Activated CD4-positive, alpha-beta T cell treated with anti-CD3 and anti-CD28 coated beads, Interleukin-2, amount 50 U/mL, for 1 hour (primary cell): ENCODE measurements around the gene LSS.

ENCODE experiments used
- DNase-seq: peaks from one replicate; pipeline ENCODE4 v3.0.0-alpha.2; 2020

LSS gene

GRCh38 chr21:46228345-46229051 lies at the start of gene LSS:
LSS (minus strand) TSS chr21:46228774; CDS start chr21:46228745, 29 bp downstream.
- peak; percentile 98 for DNase-seq

DNA sequence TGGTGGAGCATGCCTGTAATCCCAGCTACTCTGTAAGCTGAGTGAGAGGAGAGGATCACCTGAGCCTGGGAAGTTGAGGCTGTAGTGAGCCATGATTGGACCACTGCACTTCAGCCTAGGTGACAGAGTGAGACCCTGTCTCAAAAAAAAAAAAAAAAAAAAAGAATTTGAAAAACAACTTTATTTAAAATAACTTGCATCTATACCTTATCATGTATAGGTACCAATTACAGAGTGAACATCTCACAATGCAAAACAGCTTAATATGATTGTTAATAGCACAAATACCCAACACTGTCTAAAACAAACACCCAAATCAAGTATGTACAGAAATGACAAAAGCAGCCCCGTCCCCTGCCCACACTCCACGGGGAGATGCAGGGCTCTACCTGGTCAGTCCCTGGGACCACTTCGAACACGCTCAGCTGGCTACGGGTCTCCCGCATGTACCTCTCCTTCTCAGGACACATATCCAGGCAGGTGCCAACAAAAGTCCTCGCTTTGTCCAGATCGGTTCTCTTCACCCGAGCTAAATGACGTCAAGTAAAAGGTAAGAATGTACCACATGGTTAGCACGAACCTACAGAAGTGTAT lies 46.3 kb upstream of the LSS start:
- no peak for DNase-seq

GRCh38 chr21:46273341-46273740 lies 44.8 kb upstream of the LSS start:
- no peak for DNase-seq

DNA sequence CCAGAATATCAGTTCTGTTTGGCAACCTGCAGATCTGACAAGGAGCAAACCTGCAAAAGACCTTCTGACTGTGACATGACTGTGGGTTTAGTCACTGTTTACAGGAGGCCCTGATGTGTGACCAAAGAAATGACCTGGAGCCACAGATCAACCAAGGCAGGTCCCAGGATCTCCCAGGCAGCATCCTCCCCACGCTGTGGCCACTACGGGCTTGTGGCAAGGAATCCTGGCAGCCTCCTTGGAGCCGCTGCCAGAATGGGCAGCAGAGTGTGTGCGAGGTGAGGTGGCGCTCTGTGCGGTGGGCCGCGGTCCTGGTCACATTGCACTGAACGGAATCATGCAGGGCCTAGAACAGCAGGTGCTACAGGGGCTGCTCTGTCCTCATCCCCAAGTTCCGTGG lies 40.9 kb upstream of the LSS start:
- no peak for DNase-seq

DNA sequence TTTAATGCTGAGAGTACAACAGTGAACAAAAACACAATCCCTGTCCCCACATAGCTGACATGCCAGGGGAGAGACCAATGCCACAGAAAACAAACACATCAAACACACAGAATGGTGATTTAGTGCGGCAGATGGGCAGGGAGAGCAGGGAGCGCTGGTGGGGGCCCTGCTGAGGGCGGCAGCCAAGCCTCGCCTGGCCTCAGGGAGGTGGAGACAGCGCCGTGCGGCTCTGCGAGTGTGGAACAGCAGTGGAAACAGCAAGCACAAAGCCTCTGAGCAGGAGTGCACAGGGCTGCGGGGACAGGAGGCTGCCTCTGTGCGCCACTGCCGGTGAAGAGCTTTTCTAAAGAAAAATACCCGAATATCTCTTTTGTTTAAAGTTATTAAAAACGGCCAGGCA lies 39.8 kb upstream of the LSS start:
- no peak for DNase-seq

DNA sequence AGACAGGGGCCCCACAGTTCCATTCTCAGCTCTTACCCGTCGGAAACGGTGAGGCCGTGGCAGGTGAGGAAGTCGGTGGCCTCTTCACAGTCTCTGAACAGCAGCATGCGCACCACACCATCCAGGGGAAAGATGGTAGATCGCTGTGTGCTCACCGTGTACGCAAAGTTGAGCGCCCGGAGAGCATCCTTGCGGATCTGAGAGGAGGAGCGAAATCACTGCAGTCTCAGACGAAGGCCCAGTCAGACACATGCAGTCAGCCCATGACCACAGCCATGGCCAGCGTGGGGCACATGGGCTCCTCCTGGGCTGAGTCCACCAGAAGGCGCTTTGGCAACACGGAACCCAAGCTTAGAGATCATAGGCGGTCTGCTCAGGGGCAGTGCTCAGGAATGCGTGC lies 38.4 kb upstream of the LSS start:
- no peak for DNase-seq

DNA sequence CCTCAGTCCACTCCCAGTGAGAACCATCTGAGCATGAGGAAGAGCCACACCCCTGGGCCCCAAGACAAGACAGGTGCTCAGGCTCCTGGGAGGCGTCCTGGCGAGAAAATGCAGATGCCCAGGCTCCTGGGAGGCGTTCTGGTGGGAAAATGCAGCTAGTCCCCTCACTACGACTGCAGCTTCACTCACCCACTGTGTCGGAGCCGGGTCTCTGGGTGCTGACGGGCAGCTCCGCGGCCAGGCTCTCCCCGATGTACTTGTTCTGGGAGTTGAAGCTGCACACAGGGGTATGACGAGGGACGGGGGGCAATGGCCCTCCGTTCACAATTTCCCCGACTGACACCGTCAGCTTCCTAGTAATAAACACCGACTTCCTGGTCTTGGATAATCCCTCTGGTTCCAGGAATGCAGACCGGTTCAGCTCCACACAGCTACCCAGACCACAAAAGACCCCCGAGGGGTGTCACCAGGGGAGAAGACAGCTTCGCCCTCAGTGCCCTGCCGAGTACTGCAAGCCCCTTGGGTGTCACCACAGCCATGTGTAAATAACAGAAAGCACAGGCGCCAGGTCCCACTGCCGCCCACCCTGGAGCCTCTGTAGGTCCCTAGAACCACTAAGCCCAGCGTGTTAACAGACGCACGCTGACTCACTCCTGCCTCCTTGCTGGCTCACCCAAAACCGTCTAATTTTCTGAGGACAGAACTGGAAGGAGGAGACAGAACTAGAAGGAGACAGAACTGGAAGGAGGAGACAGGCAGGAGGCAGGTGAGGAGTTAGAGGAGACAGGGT lies 37.4 kb upstream of the LSS start:
- DNase-seq: no peak

DNA sequence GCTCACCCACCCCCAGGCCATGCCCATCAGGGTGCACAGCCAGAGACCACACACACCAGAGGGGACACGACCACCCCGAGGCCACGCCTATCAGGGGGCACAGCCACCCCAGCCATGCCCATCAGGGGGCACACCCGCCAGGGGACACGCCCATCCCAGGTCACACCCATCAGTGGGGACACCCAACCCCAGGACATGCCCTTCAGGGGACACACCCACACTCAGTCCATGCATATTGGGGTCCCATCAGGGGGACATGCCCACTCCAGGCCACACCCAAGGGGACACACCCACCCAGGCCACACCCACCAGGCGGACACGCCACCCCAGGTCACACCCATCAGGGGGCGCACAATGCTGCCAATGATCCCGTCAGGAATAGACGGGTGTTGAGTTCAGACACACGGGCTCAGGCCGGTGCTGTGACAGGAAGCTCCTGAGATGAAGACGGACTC lies 36.1 kb upstream of the LSS start:
- DNase-seq: no peak

DNA sequence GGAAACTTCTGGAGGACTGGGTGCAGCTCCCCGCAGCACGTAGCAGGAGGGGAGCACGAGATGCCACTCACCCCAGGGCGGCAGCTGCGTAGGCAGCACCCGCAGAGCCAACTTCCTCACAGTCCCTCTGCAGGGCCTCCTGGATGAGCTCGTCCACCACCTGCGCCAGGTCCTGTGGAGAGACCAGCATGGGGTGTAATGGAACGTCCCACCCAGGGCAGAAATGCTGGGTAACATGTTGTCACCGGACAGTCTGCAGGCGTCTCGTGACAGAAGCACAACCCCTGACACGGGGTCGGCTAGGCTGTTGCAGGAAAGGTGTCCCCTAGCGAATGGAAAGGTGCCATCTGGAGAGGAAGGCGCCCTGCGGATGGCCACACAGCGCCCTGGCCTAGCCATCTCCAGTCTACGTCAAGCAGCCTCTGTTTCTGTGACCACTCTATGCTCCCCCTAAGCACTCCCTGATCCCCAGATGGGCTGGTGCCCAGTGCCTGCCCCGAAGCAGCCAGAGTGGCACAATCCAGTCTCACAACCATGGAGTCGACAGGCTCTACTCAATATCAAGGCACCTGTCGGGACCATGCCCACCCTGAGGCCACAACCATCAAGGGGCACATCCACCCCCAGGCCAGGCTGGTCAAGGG lies 35.6 kb upstream of the LSS start:
- DNase-seq: no peak

DNA sequence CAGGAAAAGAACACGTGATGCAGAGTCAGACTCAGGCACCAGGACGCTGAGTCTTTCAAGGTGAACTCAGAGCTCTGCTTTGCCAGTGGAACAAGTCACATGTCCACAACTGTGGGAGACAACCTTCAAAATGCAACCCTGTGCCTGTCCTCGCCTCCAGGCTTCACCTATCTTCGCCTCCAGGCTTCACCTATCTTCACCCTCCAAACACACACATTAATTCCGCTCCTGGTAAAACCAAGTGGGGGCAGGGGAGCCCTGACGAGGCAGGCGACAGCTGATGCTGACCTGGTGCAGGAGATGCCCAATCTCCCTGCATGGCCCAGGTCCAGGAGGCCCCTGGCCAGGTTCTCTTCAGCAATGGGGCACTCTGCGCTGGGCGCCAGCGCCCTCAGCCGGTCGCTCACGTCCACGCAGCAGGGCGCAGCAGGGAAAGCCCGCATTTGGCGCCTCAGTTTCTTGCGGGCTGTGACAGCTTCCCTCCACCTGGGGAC lies 28.0 kb upstream of the LSS start:
- no peak for DNase-seq

DNA sequence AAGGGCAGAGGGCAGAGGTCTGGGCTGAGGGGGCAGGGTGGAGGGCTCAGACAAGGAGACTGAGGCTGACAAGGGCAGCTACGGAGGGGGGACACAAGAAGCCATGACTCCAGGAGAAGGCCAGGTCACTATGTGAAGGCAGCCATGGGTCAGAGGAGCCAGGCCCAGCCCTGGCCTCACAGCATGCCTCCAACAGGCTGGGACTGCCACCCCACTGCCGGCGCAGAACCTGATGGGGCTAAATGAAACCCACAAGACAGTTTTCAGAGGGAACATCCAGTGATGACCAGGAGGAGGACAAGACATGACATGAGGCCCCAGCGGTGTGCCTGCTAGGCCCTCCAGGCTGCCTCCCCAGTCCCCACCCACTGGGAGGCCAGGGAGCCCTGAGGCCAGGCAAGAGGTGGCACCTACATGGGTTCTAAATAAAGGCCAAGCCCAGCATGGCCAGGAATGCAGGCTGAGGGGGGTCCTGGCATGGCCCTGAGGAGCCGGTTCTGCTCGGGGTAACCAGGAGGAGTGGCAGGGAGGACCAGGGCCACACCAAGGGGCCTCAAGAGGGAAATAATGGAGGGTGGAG lies 27.3 kb upstream of the LSS start:
- DNase-seq: no peak

- DNase-seq: no peak
Observed at GRCh38 chr21:46255166-46255565, 26.6 kb upstream of the LSS start.

GRCh38 chr21:46254208-46254975 lies 25.8 kb upstream of the LSS start:
- no peak for DNase-seq

DNA sequence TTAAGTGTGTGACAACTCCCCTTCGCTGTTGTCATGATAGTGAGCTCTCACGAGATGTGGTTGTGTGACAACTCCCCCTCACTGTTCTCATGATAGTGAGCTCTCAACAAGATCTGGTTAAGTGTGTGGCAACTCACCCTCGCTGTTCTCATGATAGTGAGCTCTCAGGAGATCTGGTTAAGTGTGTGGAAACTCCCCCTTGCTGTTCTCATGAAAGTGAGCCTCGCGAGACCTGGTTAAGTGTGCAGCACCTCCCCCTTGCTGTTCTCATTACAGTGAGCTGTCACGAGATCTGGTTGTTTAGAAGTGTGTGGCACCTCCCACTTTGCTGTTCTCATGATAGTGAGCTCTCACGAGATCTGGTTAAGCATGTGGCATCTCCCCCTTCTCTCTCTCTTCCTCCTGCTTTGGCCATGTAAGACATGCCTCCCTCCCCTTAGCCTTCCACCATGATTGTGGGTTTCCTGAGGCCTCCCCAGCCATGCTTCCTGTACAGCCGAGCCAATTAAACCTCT lies 25.1 kb upstream of the LSS start:
- DNase-seq: peak; percentile 30

DNA sequence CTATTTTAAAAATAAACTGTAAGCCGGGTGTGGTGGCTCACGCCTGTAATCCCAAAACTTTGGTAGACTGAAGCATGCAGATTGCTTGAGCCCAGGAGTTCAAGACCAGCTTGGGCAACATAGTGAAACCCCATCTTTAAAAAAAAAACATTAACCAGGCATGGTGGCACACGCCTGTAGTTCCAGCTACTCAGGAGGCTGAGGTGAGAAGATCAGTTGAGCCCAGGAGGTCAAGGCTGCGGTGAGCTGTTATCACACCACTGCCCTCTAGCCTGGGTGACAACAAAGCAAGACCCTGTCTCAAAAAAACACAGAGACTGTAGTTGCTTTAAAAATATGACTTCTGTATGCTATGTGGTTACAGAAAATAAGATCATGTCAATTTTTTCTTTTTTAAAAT lies 24.3 kb upstream of the LSS start:
- no peak for DNase-seq

DNA sequence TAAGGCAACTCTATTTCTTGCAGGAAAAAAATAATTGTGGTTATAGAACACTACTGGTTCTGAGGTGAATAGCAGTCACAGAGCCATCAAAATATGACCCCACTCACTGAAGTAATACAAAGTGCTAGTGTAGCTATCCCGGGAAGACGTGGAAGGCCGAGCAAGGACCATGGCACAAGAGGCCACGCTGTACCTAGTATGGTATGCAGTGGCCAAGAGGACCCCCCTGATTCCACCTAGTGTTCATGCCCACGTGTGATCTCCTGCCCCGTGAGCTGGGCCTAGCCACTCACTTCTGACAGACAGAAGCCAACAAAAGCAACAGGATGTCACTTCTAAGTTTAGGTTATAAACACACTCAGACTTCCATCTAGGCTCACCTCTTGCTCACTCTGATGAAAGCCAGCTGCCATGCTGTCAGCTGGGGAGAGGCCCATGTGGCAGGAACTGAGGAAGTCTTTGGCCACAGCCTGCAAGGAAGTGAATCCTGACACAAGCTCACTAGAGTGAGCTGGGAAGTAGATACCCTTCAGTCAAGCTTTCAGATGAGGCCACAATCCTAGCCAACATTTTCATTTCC lies 21.7 kb upstream of the LSS start:
- no peak for DNase-seq

DNA sequence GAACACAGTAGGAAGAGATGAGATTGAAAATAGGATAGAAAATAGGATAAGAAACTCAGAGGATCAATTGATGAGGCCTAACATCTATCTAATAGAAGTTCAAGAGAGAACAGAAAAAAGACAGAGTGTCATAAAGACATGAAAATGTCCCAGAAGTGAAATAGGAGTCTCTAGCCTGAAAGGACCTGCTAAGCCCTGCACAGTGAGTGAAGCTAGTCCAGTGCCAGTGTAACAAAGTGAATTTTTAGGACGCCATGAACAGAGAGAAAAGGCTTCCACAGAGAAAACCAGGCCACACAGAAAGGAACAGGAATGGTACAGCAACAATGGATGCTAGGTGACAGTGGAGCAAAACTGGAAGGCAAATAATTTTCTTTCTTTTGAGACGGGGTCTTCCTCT lies 20.3 kb upstream of the LSS start:
- DNase-seq: no peak

- DNase-seq: no peak
Observed at GRCh38 chr21:46248422-46248782, 19.8 kb upstream of the LSS start.

GRCh38 chr21:46247699-46248421 lies 19.3 kb upstream of the LSS start:
- no peak for DNase-seq

GRCh38 chr21:46246345-46246744 lies 17.8 kb upstream of the LSS start:
- no peak for DNase-seq
